ENCODE measurements around the gene RNU2-63P. TPM values are rescaled to one million over a fixed set of nuclear protein-coding genes. Genes with fewer than 3 reads are reported as not detected.
"Not testable (repeated sequence)": the region's sequence is repeated elsewhere in the genome, so short reads cannot be mapped to it uniquely, and the experiment has no call there.

RNU2-63P gene
- total RNA-seq, 2 experiments from 2014 or later: 12.6 to 13.1 TPM

DNA sequence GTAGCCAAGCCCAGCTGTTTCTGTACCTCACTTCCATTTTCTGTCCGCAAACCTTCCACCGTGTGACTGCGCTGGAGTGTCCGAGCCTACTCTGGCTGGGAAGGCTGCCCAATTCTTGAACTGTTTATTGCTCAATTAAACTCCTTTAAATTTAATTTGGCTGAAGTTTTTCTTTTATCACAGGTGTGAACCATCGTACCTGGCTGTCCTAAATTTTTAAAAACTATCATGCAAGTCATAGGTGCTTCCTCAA is 6.2 kb upstream of the RNU2-63P start:
- Mint-ChIP-seq H3K27me3 (ENCODE audit: low read depth) (no peaks in the 10 kb centered on the region), H3K9me3 (peaks cover 7% of the 10 kb centered on the region), H3K4me1 (ENCODE audit: low read depth) (peaks cover 7% of the 10 kb centered on the region), H3K27ac (no peak overlapping the region), H3K36me3 (ENCODE audit: low read depth) (peaks cover 2% of the 10 kb centered on the region), H3K4me3 (no peak overlapping the region)
- no peak for DNase-seq
- CTCF ChIA-PET: no interaction called here
- intact Hi-C loops (cut with micrococcal nuclease): no loop called here

DNA sequence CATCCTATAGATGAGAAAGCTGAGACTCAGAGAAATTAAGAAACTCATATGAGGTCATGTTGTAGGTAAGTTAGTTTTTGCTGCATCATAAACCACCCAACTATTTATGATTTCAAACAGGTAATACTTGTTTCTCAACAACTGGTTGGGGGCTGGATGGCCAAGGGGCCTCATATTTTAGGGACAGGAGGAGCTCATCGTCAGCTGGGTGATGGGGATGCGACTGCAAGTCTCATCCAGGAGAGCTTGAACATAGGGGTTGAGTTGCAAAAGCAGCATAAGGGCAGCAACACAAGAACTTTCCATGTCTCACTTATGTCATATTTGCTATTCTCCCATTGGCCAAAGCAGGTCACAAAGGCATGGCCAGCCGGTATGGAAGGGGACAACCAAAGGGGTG is 3.6 kb upstream of the RNU2-63P start:
- intact Hi-C loops (cut with micrococcal nuclease): loop anchor here (2.0 kb wide), 1 partner anchor 35 kb away; the partner anchor contains the start of gene KRCC1
- Mint-ChIP-seq H3K27ac (no peak overlapping the region), H3K4me1 (ENCODE audit: low read depth) (peaks cover 16% of the 10 kb centered on the region), H3K27me3 (ENCODE audit: low read depth) (no peaks in the 10 kb centered on the region), H3K9me3 (peaks cover 7% of the 10 kb centered on the region), H3K36me3 (ENCODE audit: low read depth) (peaks cover 2% of the 10 kb centered on the region), H3K4me3 (no peak overlapping the region)
- CTCF ChIA-PET: interaction anchor here (1.4 kb wide), 1 partner anchor 18 kb away, joined by 3 read pairs; no protein-coding TSS in a partner anchor
- no peak for DNase-seq

DNA sequence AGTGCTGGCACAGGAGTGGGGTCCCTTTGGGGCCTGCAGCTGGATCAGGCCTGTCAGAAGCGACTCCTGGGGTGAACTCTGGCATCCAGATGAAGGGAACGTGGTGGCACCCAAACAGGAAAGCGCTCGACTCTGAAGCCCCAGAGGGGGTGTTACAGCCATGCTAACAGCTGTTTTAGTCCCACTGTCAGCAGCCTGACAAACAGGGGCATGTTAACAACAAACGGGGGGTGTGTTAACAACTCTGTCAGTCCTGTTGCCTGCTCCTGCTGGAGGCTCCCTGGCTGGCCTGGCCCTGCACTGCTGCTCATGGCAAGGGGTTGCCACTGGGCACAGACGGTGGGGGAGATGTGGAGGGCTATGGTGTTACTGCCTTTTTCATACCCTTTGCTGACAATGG is 2.6 kb upstream of the RNU2-63P start:
- Mint-ChIP-seq H3K27me3 (ENCODE audit: low read depth) (no peaks in the 10 kb centered on the region), H3K4me3 (no peak overlapping the region), H3K9me3 (peaks cover 7% of the 10 kb centered on the region), H3K36me3 (ENCODE audit: low read depth) (peaks cover 2% of the 10 kb centered on the region), H3K4me1 (ENCODE audit: low read depth) (peaks cover 18% of the 10 kb centered on the region), H3K27ac (no peak overlapping the region)
- intact Hi-C loops (cut with micrococcal nuclease): loop anchor here (2.0 kb wide), 1 partner anchor 36 kb away; the partner anchor contains the start of gene KRCC1
- CTCF ChIA-PET: interaction anchor here (0.6 kb wide), 1 partner anchor 13 kb away, joined by 3 read pairs; no protein-coding TSS in a partner anchor
- DNase-seq: no peak

DNA sequence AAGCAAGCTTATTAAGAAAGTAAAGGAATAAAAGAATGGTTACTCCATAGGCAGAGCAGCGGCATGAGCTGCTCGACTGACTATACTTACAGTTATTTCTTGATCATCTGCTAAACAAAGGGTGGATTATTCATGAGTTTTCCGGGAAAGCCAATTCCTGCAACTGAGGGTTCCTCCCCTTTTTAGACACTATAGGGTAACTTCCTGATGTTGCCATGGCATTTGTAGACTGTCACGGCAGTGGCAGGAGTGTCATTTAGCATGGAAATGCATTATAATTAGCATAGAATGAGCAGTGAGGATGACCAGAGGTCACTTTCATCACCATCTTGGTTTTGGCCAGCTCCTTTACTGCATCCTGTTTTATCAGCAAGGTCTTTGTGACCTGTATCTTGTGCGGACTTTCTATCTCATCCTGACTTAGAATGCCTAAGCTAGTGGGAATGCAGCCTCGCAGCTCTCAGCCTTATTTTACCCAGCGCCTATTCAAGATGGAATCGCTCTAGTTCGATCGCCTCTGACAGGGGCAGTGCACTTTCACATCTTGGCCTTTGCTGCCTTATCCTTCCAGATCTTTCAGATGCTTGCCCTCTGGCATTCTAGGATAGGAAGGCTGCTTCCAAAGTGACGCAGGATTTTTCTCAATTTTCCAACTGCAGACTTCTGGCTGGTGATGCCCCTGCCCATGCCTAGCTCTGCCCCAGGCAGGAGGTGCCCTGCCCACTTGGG is 1.9 kb upstream of the RNU2-63P start:
- peaks cover 18% of the 10 kb centered on the region for H3K4me1 Mint-ChIP-seq (ENCODE audit: low read depth)
- H3K27me3 Mint-ChIP-seq (ENCODE audit: low read depth); H3K9me3 Mint-ChIP-seq; H3K27ac Mint-ChIP-seq; H3K36me3 Mint-ChIP-seq (ENCODE audit: low read depth); DNase-seq: not testable (repeated sequence)
- CTCF ChIA-PET: interaction anchor here (0.6 to 1.3 kb wide), 2 partner anchors 13 to 16 kb away, joined by 3 to 4 read pairs; no protein-coding TSS in a partner anchor
- H3K4me3 Mint-ChIP-seq: peak overlapping the region; percentile 94
- intact Hi-C loops (cut with micrococcal nuclease): loop anchor here (2.0 kb wide), 1 partner anchor 37 kb away; the partner anchor contains the start of gene KRCC1

DNA sequence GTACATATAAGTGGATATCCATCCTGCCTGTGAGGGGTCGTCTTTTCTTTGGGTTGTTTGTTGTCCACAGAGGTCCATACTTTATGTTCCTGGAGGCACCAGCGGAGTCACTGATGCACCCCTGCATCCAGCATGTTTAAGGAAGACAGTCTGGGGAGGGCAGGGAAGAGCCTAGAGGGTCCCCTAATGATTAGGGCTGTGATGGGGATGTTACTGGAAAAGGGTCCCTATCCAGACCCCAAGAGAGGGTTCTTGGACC is 1.4 kb upstream of the RNU2-63P start:
- not testable (repeated sequence) for H3K36me3 Mint-ChIP-seq (ENCODE audit: low read depth); H3K27me3 Mint-ChIP-seq (ENCODE audit: low read depth); DNase-seq; H3K9me3 Mint-ChIP-seq; H3K27ac Mint-ChIP-seq
- intact Hi-C loops (cut with micrococcal nuclease): loop anchor here (2.0 kb wide), 1 partner anchor 37 kb away; the partner anchor contains the start of gene KRCC1
- CTCF ChIA-PET: interaction anchor here (1.3 kb wide), 1 partner anchor 16 kb away, joined by 4 read pairs; no protein-coding TSS in a partner anchor
- Mint-ChIP-seq H3K4me1 (ENCODE audit: low read depth) (peaks cover 18% of the 10 kb centered on the region), H3K4me3 (peak overlapping the region; percentile 94)

DNA sequence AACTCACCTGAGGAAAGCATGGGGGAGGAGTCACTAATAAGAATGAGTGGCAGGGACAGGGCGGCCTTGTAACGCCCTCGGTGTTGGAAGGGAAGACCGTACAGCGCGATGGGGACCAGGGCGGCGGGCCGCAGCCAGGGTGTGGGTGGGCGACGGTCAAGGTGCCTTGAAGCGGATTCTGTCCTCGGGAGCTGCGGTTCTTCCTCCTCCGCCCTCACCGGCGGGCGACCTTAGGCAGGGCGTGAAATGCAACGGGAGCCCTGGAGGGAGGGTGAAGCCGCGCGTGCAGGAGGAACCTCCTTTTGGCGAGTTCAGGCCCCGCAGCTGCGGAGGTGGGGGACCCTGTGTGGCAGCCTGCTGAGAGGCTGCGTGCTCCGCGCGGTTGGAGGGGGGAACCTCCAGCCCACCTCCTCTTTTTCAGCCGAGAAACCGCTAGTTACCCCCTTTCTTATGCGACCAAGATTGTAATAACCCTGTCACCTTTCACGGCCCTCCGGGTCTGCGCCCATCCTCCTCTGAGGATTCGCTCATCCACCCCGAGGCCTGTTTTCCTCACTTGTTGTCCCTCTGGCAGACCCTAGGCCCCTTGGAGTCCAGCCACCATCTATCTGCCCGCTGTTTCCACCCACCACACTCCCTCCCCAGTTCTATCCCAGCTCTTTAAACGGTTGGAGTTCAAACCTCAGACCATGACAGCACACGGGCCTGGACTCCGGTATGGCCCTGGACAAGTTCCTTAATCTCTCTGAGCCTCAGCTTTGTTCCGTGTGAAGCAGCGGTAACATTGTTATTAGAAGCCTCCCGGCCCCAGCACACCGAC is 823 bp upstream of the RNU2-63P start:
- Mint-ChIP-seq H3K27me3 (ENCODE audit: low read depth) (no peaks in the 10 kb centered on the region), H3K4me3 (peak overlapping the region; percentile 94), H3K36me3 (ENCODE audit: low read depth) (peaks cover 2% of the 10 kb centered on the region), H3K4me1 (ENCODE audit: low read depth) (peaks cover 18% of the 10 kb centered on the region), H3K27ac (peak overlapping the region; percentile 99), H3K9me3 (peaks cover 7% of the 10 kb centered on the region)
- DNase-seq: no peak
- CTCF ChIA-PET: interaction anchor here (1.3 kb wide), 1 partner anchor 15 kb away, joined by 4 read pairs; no protein-coding TSS in a partner anchor
- intact Hi-C loops (cut with micrococcal nuclease): no loop called here

DNA sequence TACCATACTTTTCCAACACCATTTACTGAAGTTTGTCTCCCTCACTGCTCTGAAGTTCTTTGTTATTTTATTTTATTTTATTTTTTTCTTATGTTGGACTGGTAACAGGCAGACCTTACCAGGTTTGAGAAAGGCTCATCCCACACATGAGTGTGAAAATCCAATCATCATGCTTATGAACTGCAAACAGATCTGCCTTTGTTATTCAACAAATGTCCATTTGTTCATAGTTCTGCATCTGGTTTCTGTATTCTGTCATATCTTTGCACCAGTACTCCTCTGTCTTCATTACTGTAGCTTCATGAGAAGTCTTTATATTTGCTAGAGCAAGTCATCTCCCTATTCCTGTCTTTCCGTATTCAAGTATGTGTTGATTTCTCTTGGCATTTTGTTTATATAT is 5.3 kb downstream of the RNU2-63P start:
- no peaks in the 10 kb centered on the region for H3K9me3 Mint-ChIP-seq
- intact Hi-C loops (cut with micrococcal nuclease): loop anchor here (2.0 kb wide), 1 partner anchor 50 kb away; no protein-coding TSS in a partner anchor
- no peaks in the 10 kb centered on the region for H3K27me3 Mint-ChIP-seq (ENCODE audit: low read depth)
- no peak overlapping the region for H3K4me3 Mint-ChIP-seq
- H3K27ac Mint-ChIP-seq: no peak overlapping the region
- peaks cover 6% of the 10 kb centered on the region for H3K4me1 Mint-ChIP-seq (ENCODE audit: low read depth)
- no peak for DNase-seq
- H3K36me3 Mint-ChIP-seq (ENCODE audit: low read depth): no peaks in the 10 kb centered on the region
- CTCF ChIA-PET: interaction anchor here (1.2 to 1.6 kb wide), 2 partner anchors 9 to 11 kb away, joined by 3 to 9 read pairs; no protein-coding TSS in a partner anchor

DNA sequence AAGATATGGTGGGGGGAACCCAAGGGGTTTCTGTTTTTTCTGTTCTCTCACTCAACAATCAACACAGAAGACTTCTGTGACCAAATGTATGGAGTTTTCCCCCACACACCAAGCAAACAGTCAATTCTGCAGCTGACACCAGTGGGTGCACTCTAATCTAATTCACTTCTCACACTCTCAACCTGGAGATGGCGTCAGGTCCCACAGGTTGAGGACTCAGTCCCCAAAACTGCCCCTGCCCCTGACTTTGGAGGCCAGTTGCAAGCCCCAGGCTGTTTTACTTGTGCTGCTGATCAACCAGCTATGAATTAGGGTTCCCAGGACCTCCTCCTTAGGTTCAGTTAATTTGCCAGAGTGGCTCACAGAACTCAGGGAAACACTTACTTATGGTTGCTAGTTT is 6.2 kb downstream of the RNU2-63P start:
- intact Hi-C loops (cut with micrococcal nuclease): loop anchor here (1.0 to 2.0 kb wide), 2 partner anchors 51 to 150 kb away; no protein-coding TSS in a partner anchor
- H3K4me3 Mint-ChIP-seq: no peak overlapping the region
- CTCF ChIA-PET: interaction anchor here (0.8 to 1.6 kb wide), 4 partner anchors 8 to 150 kb away, joined by 3 to 9 read pairs (median 3); no protein-coding TSS in a partner anchor
- no peaks in the 10 kb centered on the region for H3K27me3 Mint-ChIP-seq (ENCODE audit: low read depth)
- no peaks in the 10 kb centered on the region for H3K36me3 Mint-ChIP-seq (ENCODE audit: low read depth)
- no peaks in the 10 kb centered on the region for H3K9me3 Mint-ChIP-seq
- H3K4me1 Mint-ChIP-seq (ENCODE audit: low read depth): peaks cover 2% of the 10 kb centered on the region
- no peak overlapping the region for H3K27ac Mint-ChIP-seq
- no peak for DNase-seq

DNA sequence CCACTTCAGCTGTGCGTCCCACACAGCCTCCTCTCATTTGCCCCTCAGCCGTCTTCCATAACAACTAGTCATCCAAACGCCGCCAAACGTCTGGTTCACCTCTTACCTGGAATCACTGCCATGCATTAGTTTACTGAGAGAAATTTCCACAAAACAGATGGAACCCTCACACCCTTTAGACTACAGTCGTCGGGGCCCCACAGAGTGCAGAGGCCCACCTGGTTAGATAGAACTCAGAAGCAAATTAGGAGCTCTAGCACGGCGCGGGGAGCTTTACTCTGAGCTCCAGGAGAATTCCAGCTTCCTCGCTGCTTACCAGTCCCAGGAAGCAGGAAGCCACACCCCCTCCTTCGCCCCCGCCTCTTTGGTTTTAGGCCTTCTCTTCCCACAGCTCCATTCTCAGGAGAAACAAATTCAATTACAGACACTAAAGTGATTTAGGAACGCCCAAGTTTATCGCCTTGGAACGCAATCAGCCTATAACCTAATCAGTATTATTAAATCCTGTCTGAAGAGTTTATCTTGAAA is 9.4 kb downstream of the RNU2-63P start:
- CTCF ChIA-PET: no interaction called here
- intact Hi-C loops (cut with micrococcal nuclease): no loop called here
- no peak overlapping the region for H3K27ac Mint-ChIP-seq

DNA sequence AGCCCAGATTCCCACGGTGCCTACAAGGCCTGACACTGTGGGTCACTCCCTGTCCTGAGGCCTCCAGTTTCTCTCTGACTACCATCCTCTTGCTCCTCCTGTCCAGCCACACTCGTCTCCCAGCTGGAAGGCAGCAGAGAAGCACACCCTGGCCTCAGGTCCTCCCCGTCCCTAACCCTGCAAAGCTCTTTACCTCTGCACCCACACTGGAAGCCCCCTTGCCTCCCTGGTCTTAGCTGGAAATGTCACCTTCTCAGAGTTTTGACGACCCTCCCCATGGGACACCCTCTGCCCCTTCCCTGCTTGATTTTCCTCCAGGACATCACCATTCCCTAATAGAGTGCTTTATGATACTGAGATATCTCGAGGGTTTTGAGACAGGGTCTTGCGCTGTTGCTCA is 10.6 kb downstream of the RNU2-63P start:
- CTCF ChIA-PET: no interaction called here
- Mint-ChIP-seq H3K4me3 (no peak overlapping the region), H3K36me3 (ENCODE audit: low read depth) (no peaks in the 10 kb centered on the region), H3K27me3 (ENCODE audit: low read depth) (no peaks in the 10 kb centered on the region), H3K27ac (no peak overlapping the region), H3K9me3 (no peaks in the 10 kb centered on the region), H3K4me1 (ENCODE audit: low read depth) (peaks cover 6% of the 10 kb centered on the region)
- no peak for DNase-seq
- intact Hi-C loops (cut with micrococcal nuclease): no loop called here

More for the DNA sequence above, 9.4 kb downstream of the RNU2-63P start:
- DNase-seq: no peak
- H3K27me3 Mint-ChIP-seq (ENCODE audit: low read depth): no peaks in the 10 kb centered on the region
- H3K9me3 Mint-ChIP-seq: no peaks in the 10 kb centered on the region
- no peak overlapping the region for H3K4me3 Mint-ChIP-seq
- no peaks in the 10 kb centered on the region for H3K36me3 Mint-ChIP-seq (ENCODE audit: low read depth)
- H3K4me1 Mint-ChIP-seq (ENCODE audit: low read depth): peaks cover under 1% of the 10 kb centered on the region

DNA sequence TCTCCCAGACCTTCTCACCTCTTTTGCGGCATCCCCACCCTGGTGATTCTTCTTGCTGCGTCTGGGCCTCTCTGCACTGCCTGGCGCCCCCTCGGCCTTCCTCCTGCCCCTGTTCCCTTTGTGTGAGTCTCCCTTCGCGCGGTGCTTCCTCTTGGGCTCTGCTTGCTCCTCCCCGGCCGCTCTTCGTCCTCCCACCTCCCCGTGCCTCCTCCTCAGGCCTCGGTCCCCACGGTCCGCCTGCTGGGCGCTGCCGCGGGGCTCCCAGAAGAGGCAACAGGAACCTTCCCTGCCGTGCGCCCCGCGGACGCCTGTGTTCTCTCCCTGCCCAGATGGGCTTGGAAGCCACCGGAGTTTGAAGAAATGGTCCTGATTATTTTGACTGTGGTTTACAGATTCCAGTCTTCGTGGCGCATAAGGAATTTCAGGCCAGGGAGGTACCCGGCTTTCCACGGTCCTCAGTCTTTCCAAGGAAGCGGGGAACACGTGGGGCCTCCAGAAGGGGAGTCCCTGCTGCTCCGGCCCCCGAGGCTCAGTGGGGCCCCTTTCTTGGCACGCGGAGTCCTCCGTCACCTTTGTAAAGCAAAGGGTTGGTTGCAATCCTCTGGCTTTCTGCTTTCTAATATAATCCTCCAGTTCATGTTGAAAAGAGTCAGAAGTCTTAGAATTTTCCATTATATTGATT is 13.1 kb downstream of the RNU2-63P start:
- Mint-ChIP-seq H3K36me3 (ENCODE audit: low read depth) (no peaks in the 10 kb centered on the region), H3K27ac (no peak overlapping the region), H3K4me1 (ENCODE audit: low read depth) (peaks cover 6% of the 10 kb centered on the region), H3K4me3 (no peak overlapping the region), H3K9me3 (no peaks in the 10 kb centered on the region), H3K27me3 (ENCODE audit: low read depth) (no peaks in the 10 kb centered on the region)
- CTCF ChIA-PET: interaction anchor here (1.9 to 2.4 kb wide), 2 partner anchors 10 to 58 kb away, joined by 11 to 23 read pairs; no protein-coding TSS in a partner anchor
- intact Hi-C loops (cut with micrococcal nuclease): loop anchor here (2.0 to 5.0 kb wide), 2 partner anchors 158 to 536 kb away; no protein-coding TSS in a partner anchor
- DNase-seq: no peak

DNA sequence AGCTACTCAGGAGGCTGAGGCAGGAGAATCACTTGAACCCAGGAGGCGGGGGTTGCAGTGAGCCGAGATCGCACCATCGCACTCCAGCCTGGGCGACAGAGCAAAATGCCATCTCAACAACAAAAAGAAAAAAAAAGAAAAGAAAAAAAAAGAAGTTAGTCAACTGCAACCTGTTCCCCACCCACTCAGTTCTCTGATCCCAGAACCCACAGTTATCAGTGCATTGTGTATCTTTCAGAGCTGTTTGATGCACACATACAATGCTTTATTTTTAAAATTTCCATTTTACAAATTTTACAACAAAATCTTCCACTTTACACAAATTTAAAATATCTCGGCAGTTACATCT is 14.0 kb downstream of the RNU2-63P start:
- no peaks in the 10 kb centered on the region for H3K27me3 Mint-ChIP-seq (ENCODE audit: low read depth)
- no peaks in the 10 kb centered on the region for H3K36me3 Mint-ChIP-seq (ENCODE audit: low read depth)
- H3K4me1 Mint-ChIP-seq (ENCODE audit: low read depth): peaks cover 6% of the 10 kb centered on the region
- DNase-seq: no peak
- CTCF ChIA-PET: interaction anchor here (0.6 to 2.4 kb wide), 9 partner anchors 8 to 157 kb away, joined by 3 to 23 read pairs (median 5); partner anchors contain the start of gene RNU2-63P
- H3K4me3 Mint-ChIP-seq: no peak overlapping the region
- intact Hi-C loops (cut with micrococcal nuclease): loop anchor here (2.0 to 5.0 kb wide), 2 partner anchors 158 to 535 kb away; no protein-coding TSS in a partner anchor
- H3K9me3 Mint-ChIP-seq: no peaks in the 10 kb centered on the region
- H3K27ac Mint-ChIP-seq: no peak overlapping the region
